ENCODE data around the gene RFX3. TPM values are rescaled to one million over a fixed set of nuclear protein-coding genes. Genes with fewer than 3 reads are reported as not detected.

Gene RFX3
- total and polyA plus RNA-seq, 2 donors (not counting 1 experiment from before 2014, with no cell fraction given): 2.8 to 3.1 TPM

- Histone ChIP-seq H3K4me3 (replicated peaks in 1 of 4; ENCODE audit: control extremely low read depth in 1 of 4, insufficient read depth in 1 of 4, low read depth in 3 of 4, low read length in 4 of 4) (no peak overlapping the region), H3K27me3 (ENCODE audit: control insufficient read depth, insufficient read depth, low read length) (no peaks in the 10 kb centered on the region), H3K79me2 (ENCODE audit: control insufficient read depth, insufficient read depth, low read length) (no peaks in the 10 kb centered on the region), H4K20me1 (ENCODE audit: control insufficient read depth, extremely low read depth, insufficient read depth, low read length) (no peaks in the 10 kb centered on the region), H3K4me1 (ENCODE audit: control insufficient read depth, extremely low read depth, insufficient read depth, low read length) (peaks cover 2% of the 10 kb centered on the region), H3K36me3 (ENCODE audit: control insufficient read depth, insufficient read depth, low read length) (no peaks in the 10 kb centered on the region), H2AFZ (ENCODE audit: low read length) (no peak overlapping the region), H3K4me2 (ENCODE audit: extremely low read depth, insufficient read depth, low read length) (no peak overlapping the region), H3K9ac (ENCODE audit: insufficient read depth, low read length) (no peak overlapping the region), H3K9me3 (ENCODE audit: control insufficient read depth, insufficient read depth, low read depth, low read length) (no peaks in the 10 kb centered on the region), H3K27ac (ENCODE audit: insufficient read depth, low read length) (no peak overlapping the region)
- DNase-seq (ENCODE audit: low read depth in 2 of 2): peak in 1 of 2 donors; percentile 20
- TF ChIP-seq EZH2 (IDR thresholded peaks at IDR 0.05; ENCODE audit: low read length, missing control alignments): no peak
- TF ChIP-seq CTCF (conservative IDR thresholded peaks at IDR 0.05 in 1 of 2, IDR thresholded peaks at IDR 0.05 in 1 of 2; ENCODE audit: low read depth in 1 of 2, low read length in 2 of 2): no peak
These were observed 287.6 kb downstream of the RFX3 start for GRCh38 chr9:3238236-3238635.

- no peaks in the 10 kb centered on the region for H3K9me3 ChIP-seq (ENCODE audit: control insufficient read depth, insufficient read depth, low read depth, low read length)
- no peak overlapping the region for H3K4me2 ChIP-seq (ENCODE audit: extremely low read depth, insufficient read depth, low read length)
- H3K79me2 ChIP-seq (ENCODE audit: control insufficient read depth, insufficient read depth, low read length): no peaks in the 10 kb centered on the region
- H2AFZ ChIP-seq (ENCODE audit: low read length): no peak overlapping the region
- no peak for DNase-seq (ENCODE audit: low read depth in 2 of 2)
- no peaks in the 10 kb centered on the region for H3K36me3 ChIP-seq (ENCODE audit: control insufficient read depth, insufficient read depth, low read length)
- no peak overlapping the region for H3K27ac ChIP-seq (ENCODE audit: insufficient read depth, low read length)
- TF ChIP-seq CTCF (conservative IDR thresholded peaks at IDR 0.05 in 1 of 2, IDR thresholded peaks at IDR 0.05 in 1 of 2; ENCODE audit: low read depth in 1 of 2, low read length in 2 of 2) (no peak), EZH2 (IDR thresholded peaks at IDR 0.05; ENCODE audit: low read length, missing control alignments) (no peak)
- no peak overlapping the region for H3K9ac ChIP-seq (ENCODE audit: insufficient read depth, low read length)
- H4K20me1 ChIP-seq (ENCODE audit: control insufficient read depth, extremely low read depth, insufficient read depth, low read length): no peaks in the 10 kb centered on the region
- no peaks in the 10 kb centered on the region for H3K27me3 ChIP-seq (ENCODE audit: control insufficient read depth, insufficient read depth, low read length)
- no peak overlapping the region for H3K4me3 ChIP-seq (replicated peaks in 1 of 4; ENCODE audit: control extremely low read depth in 1 of 4, insufficient read depth in 1 of 4, low read depth in 3 of 4, low read length in 4 of 4)
- peaks cover 2% of the 10 kb centered on the region for H3K4me1 ChIP-seq (ENCODE audit: control insufficient read depth, extremely low read depth, insufficient read depth, low read length)
These were observed 288.7 kb downstream of the RFX3 start for GRCh38 chr9:3237121-3237520.

DNA sequence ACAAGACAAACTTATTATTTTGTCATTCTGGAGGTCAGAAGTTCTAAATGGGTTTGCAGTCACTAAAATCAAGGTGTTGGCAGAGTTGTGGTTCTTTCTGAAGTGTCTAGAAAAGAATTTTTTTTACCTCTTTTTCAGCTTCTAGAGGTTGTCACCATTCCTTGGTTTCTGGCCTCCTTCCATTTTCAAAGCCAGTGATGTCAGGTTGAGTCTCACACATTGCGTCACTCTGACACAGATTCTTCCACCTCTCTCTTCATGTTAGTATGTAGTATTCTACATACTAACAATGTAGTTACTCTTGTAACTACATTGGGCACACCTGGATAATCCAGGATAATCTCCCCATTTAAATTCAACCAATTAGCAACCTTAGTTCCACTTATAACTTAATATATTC lies 290.3 kb downstream of the RFX3 start:
- Histone ChIP-seq H3K4me3 (replicated peaks in 1 of 4; ENCODE audit: control extremely low read depth in 1 of 4, insufficient read depth in 1 of 4, low read depth in 3 of 4, low read length in 4 of 4) (no peak overlapping the region), H3K9me3 (ENCODE audit: control insufficient read depth, insufficient read depth, low read depth, low read length) (no peaks in the 10 kb centered on the region), H4K20me1 (ENCODE audit: control insufficient read depth, extremely low read depth, insufficient read depth, low read length) (no peaks in the 10 kb centered on the region), H3K9ac (ENCODE audit: insufficient read depth, low read length) (no peak overlapping the region), H2AFZ (ENCODE audit: low read length) (no peak overlapping the region), H3K27me3 (ENCODE audit: control insufficient read depth, insufficient read depth, low read length) (no peaks in the 10 kb centered on the region), H3K4me1 (ENCODE audit: control insufficient read depth, extremely low read depth, insufficient read depth, low read length) (peaks cover 2% of the 10 kb centered on the region), H3K4me2 (ENCODE audit: extremely low read depth, insufficient read depth, low read length) (no peak overlapping the region), H3K79me2 (ENCODE audit: control insufficient read depth, insufficient read depth, low read length) (no peaks in the 10 kb centered on the region), H3K36me3 (ENCODE audit: control insufficient read depth, insufficient read depth, low read length) (no peaks in the 10 kb centered on the region), H3K27ac (ENCODE audit: insufficient read depth, low read length) (no peak overlapping the region)
- no peak for DNase-seq (ENCODE audit: low read depth in 2 of 2)
- TF ChIP-seq CTCF (conservative IDR thresholded peaks at IDR 0.05 in 1 of 2, IDR thresholded peaks at IDR 0.05 in 1 of 2; ENCODE audit: low read depth in 1 of 2, low read length in 2 of 2): no peak
- TF ChIP-seq EZH2 (IDR thresholded peaks at IDR 0.05; ENCODE audit: low read length, missing control alignments): no peak
